ENCODE results near the gene GGA1.

- no peak for TF ChIP-seq POLR2AphosphoS5 (IDR thresholded peaks at IDR 0.05; ENCODE audit: borderline replicate concordance, low read depth, low read length)
- no peak for TF ChIP-seq EZH2 (IDR thresholded peaks at IDR 0.05)
- no peak for TF ChIP-seq FOXP2 (optimal IDR thresholded peaks at IDR 0.05; ENCODE audit: control extremely low read depth, extremely low read length, insufficient read depth)
These were observed 48.6 kb upstream of the GGA1 start, which contains the start of gene CDC42EP1 for GRCh38 chr22:37559901-37560607.
